ENCODE data around the gene SPTBN5.

The SPTBN5 gene

DNA sequence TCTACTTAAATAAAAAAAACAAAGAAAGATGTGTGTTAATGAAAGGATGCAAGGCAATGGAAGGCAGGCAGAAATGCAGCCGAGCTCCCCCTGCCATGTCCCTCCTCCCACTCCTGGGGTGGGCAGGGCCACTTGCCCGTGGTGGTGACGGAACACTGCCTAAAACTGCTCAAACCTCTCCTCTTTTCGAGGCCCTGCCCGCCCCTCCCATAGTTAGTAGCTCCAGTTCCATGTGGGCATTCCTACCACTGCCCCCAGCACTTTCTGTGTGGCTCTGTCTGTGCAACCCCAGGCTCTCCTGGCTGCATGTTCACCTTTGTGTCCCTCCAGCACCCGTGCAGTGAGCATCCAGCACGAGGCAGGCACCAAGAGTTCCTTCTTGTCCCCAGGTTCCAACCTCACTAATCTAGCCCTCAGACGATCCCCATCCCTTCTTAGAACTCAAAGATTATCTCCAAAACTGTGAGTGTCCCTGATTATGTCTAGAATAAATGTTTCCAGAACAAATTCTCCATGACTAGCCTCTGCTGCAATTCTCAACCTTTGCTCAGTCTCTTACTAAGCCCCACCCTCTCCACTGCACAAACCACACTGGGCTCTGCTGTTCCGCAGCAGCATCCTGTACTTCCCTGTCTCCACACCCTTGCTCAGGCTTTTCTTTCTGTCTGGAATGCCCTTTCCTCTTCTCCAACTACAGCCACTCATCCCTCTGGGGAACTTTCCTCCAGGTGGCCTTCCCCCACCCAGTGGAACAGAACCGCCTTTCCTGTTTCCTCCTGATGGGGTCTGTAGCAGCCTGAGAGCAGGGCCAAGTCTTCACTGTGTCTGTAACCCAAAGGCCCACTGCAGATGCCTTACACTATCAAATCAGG, 32.6 kb upstream of the SPTBN5 start:
- Histone ChIP-seq H3K27ac (ENCODE audit: insufficient read depth, low read depth, low read length, poor library complexity, severe bottlenecking) (no peak overlapping the region), H3K9me3 (ENCODE audit: control insufficient read depth, low read length) (no peaks in the 10 kb centered on the region), H3K36me3 (ENCODE audit: control insufficient read depth, insufficient read depth, low read length) (no peaks in the 10 kb centered on the region), H3K27me3 (ENCODE audit: control insufficient read depth, insufficient read depth, low read length, poor library complexity, severe bottlenecking) (no peaks in the 10 kb centered on the region), H3K4me3 (ENCODE audit: insufficient read depth, low read depth, low read length) (no peak overlapping the region), H3K4me1 (ENCODE audit: control insufficient read depth, insufficient read depth, low read length) (peaks cover 4% of the 10 kb centered on the region)
- 86% methylated on average over 10 of the region's 10 CpGs for WGBS, 2 experiments

GRCh38 chr15:41925086-41925608, 31.3 kb upstream of the SPTBN5 start:
- peaks cover 8% of the 10 kb centered on the region for H3K4me1 ChIP-seq (ENCODE audit: control insufficient read depth, insufficient read depth, low read length)
- WGBS, 2 experiments = 91 to 96% methylated on average over 7 of the region's 7 CpGs

GRCh38 chr15:41923401-41923997, 29.6 kb upstream of the SPTBN5 start:
- 91 to 95% methylated on average over 3 of the region's 3 CpGs for WGBS, 2 experiments

More at GRCh38 chr15:41925086-41925608, 31.3 kb upstream of the SPTBN5 start:
- Histone ChIP-seq H3K27me3 (ENCODE audit: control insufficient read depth, insufficient read depth, low read length, poor library complexity, severe bottlenecking) (no peaks in the 10 kb centered on the region), H3K9me3 (ENCODE audit: control insufficient read depth, low read length) (no peaks in the 10 kb centered on the region), H3K4me3 (ENCODE audit: insufficient read depth, low read depth, low read length) (no peak overlapping the region), H3K27ac (ENCODE audit: insufficient read depth, low read depth, low read length, poor library complexity, severe bottlenecking) (no peak overlapping the region), H3K36me3 (ENCODE audit: control insufficient read depth, insufficient read depth, low read length) (no peaks in the 10 kb centered on the region)

DNA sequence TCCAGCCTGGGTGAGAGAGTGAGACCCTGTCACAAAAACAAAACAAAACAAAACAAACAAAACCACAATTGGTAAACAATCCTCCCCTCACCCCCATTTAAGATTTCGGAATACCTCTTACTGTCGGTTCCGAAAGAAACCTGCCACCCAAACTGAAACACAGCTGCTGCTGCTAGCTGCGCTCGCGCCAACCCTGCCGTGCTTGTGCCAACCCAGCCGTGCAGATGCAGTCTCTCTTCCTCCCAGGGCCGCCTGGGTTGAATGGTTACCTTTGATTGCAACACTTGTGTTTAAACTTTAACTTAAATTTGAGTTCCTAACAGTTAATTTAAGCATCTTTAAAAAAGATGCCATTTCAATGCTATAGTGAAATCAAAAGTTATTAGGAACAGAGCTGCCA, 28.5 kb upstream of the SPTBN5 start:
- Histone ChIP-seq H3K9me3 (ENCODE audit: control insufficient read depth, low read length) (no peaks in the 10 kb centered on the region), H3K4me1 (ENCODE audit: control insufficient read depth, insufficient read depth, low read length) (peaks cover 8% of the 10 kb centered on the region), H3K36me3 (ENCODE audit: control insufficient read depth, insufficient read depth, low read length) (no peaks in the 10 kb centered on the region), H3K27me3 (ENCODE audit: control insufficient read depth, insufficient read depth, low read length, poor library complexity, severe bottlenecking) (no peaks in the 10 kb centered on the region), H3K4me3 (ENCODE audit: insufficient read depth, low read depth, low read length) (no peak overlapping the region), H3K27ac (ENCODE audit: insufficient read depth, low read depth, low read length, poor library complexity, severe bottlenecking) (no peak overlapping the region)
- WGBS, 2 experiments = 95 to 97% methylated on average over 8 to 9 of the region's 9 CpGs

More at GRCh38 chr15:41923401-41923997, 29.6 kb upstream of the SPTBN5 start:
- no peaks in the 10 kb centered on the region for H3K9me3 ChIP-seq (ENCODE audit: control insufficient read depth, low read length)
- H3K27ac ChIP-seq (ENCODE audit: insufficient read depth, low read depth, low read length, poor library complexity, severe bottlenecking) = no peak overlapping the region
- no peaks in the 10 kb centered on the region for H3K27me3 ChIP-seq (ENCODE audit: control insufficient read depth, insufficient read depth, low read length, poor library complexity, severe bottlenecking)
- no peak overlapping the region for H3K4me3 ChIP-seq (ENCODE audit: insufficient read depth, low read depth, low read length)
- H3K4me1 ChIP-seq (ENCODE audit: control insufficient read depth, insufficient read depth, low read length) = peaks cover 8% of the 10 kb centered on the region
- no peaks in the 10 kb centered on the region for H3K36me3 ChIP-seq (ENCODE audit: control insufficient read depth, insufficient read depth, low read length)

DNA sequence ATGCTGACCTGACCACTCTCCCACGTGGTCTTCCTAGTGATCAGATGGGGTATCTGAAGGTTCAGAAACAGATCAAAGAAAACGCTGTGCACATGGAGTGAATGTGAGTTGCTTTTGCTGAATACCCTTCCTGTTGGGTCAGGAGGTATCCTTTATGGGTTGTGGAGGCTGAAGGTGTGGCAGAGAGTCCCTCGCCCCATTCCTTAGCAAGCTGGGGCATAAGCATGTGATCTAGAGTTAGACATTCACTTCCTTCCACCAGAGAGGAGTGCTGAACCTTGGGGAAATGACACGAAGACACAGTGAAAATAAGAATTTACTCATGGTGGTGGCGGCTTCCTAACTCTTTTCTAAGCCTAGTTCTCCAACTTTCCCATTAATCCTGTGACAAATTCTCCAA, 27.8 kb upstream of the SPTBN5 start:
- H3K4me3 ChIP-seq (ENCODE audit: insufficient read depth, low read depth, low read length) = no peak overlapping the region
- WGBS, 2 experiments = 94 to 96% methylated on average over 5 of the region's 5 CpGs
- H3K4me1 ChIP-seq (ENCODE audit: control insufficient read depth, insufficient read depth, low read length) = peaks cover 8% of the 10 kb centered on the region
- H3K9me3 ChIP-seq (ENCODE audit: control insufficient read depth, low read length) = no peaks in the 10 kb centered on the region
- no peaks in the 10 kb centered on the region for H3K36me3 ChIP-seq (ENCODE audit: control insufficient read depth, insufficient read depth, low read length)
- H3K27me3 ChIP-seq (ENCODE audit: control insufficient read depth, insufficient read depth, low read length, poor library complexity, severe bottlenecking) = no peaks in the 10 kb centered on the region
- no peak overlapping the region for H3K27ac ChIP-seq (ENCODE audit: insufficient read depth, low read depth, low read length, poor library complexity, severe bottlenecking)

DNA sequence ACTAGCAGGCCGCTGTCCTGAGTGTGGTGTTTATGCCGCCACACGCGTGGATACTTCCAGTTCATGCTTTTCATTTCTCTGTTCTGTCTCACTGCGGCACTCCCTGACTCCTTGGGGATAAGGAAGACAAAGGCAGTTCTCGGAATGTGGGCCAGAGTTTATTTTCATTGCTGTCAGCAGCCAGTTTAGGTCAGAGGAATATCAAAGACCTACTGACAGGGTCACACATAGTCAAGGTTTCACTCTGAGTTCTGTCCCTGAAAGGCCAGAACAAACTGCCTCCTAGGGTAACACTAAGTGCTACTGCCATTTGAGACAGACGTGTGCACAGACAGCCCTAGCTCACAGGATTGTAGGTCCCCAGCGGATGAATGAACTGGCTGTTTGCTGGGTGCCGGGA, 27.3 kb upstream of the SPTBN5 start:
- 90% methylated on average over 9 of the region's 9 CpGs for WGBS, 2 experiments
- H3K36me3 ChIP-seq (ENCODE audit: control insufficient read depth, insufficient read depth, low read length) = no peaks in the 10 kb centered on the region
- no peak overlapping the region for H3K27ac ChIP-seq (ENCODE audit: insufficient read depth, low read depth, low read length, poor library complexity, severe bottlenecking)
- no peaks in the 10 kb centered on the region for H3K9me3 ChIP-seq (ENCODE audit: control insufficient read depth, low read length)
- H3K27me3 ChIP-seq (ENCODE audit: control insufficient read depth, insufficient read depth, low read length, poor library complexity, severe bottlenecking) = no peaks in the 10 kb centered on the region
- H3K4me1 ChIP-seq (ENCODE audit: control insufficient read depth, insufficient read depth, low read length) = peaks cover 8% of the 10 kb centered on the region
- no peak overlapping the region for H3K4me3 ChIP-seq (ENCODE audit: insufficient read depth, low read depth, low read length)

GRCh38 chr15:41919954-41920538, 26.2 kb upstream of the SPTBN5 start:
- peaks cover 8% of the 10 kb centered on the region for H3K4me1 ChIP-seq (ENCODE audit: control insufficient read depth, insufficient read depth, low read length)

GRCh38 chr15:41919201-41919820, 25.5 kb upstream of the SPTBN5 start:
- 93% methylated on average over 30 of the region's 30 CpGs for WGBS, 2 experiments
- peaks cover 8% of the 10 kb centered on the region for H3K4me1 ChIP-seq (ENCODE audit: control insufficient read depth, insufficient read depth, low read length)
- no peaks in the 10 kb centered on the region for H3K27me3 ChIP-seq (ENCODE audit: control insufficient read depth, insufficient read depth, low read length, poor library complexity, severe bottlenecking)
- H3K4me3 ChIP-seq (ENCODE audit: insufficient read depth, low read depth, low read length) = no peak overlapping the region
- no peak overlapping the region for H3K27ac ChIP-seq (ENCODE audit: insufficient read depth, low read depth, low read length, poor library complexity, severe bottlenecking)
- no peaks in the 10 kb centered on the region for H3K36me3 ChIP-seq (ENCODE audit: control insufficient read depth, insufficient read depth, low read length)
- H3K9me3 ChIP-seq (ENCODE audit: control insufficient read depth, low read length) = no peaks in the 10 kb centered on the region

More at GRCh38 chr15:41919954-41920538, 26.2 kb upstream of the SPTBN5 start:
- Histone ChIP-seq H3K9me3 (ENCODE audit: control insufficient read depth, low read length) (no peaks in the 10 kb centered on the region), H3K4me3 (ENCODE audit: insufficient read depth, low read depth, low read length) (no peak overlapping the region), H3K27ac (ENCODE audit: insufficient read depth, low read depth, low read length, poor library complexity, severe bottlenecking) (no peak overlapping the region), H3K36me3 (ENCODE audit: control insufficient read depth, insufficient read depth, low read length) (no peaks in the 10 kb centered on the region), H3K27me3 (ENCODE audit: control insufficient read depth, insufficient read depth, low read length, poor library complexity, severe bottlenecking) (no peaks in the 10 kb centered on the region)
- WGBS, 2 experiments = 88 to 93% methylated on average over 3 of the region's 3 CpGs

GRCh38 chr15:41918506-41919126, 24.8 kb upstream of the SPTBN5 start:
- Histone ChIP-seq H3K36me3 (ENCODE audit: control insufficient read depth, insufficient read depth, low read length) (no peaks in the 10 kb centered on the region), H3K9me3 (ENCODE audit: control insufficient read depth, low read length) (no peaks in the 10 kb centered on the region), H3K27me3 (ENCODE audit: control insufficient read depth, insufficient read depth, low read length, poor library complexity, severe bottlenecking) (no peaks in the 10 kb centered on the region), H3K4me1 (ENCODE audit: control insufficient read depth, insufficient read depth, low read length) (peaks cover 8% of the 10 kb centered on the region), H3K27ac (ENCODE audit: insufficient read depth, low read depth, low read length, poor library complexity, severe bottlenecking) (no peak overlapping the region), H3K4me3 (ENCODE audit: insufficient read depth, low read depth, low read length) (no peak overlapping the region)
- 94 to 96% methylated on average over 8 of the region's 8 CpGs for WGBS, 2 experiments

Data from ectodermal cell (in vitro differentiated cells).